ENCODE data around the gene ANTKMT.
"Not testable (repeated sequence)": the region's sequence is repeated elsewhere in the genome, so short reads cannot be mapped to it uniquely, and the experiment has no call there.

Gene ANTKMT

DNA sequence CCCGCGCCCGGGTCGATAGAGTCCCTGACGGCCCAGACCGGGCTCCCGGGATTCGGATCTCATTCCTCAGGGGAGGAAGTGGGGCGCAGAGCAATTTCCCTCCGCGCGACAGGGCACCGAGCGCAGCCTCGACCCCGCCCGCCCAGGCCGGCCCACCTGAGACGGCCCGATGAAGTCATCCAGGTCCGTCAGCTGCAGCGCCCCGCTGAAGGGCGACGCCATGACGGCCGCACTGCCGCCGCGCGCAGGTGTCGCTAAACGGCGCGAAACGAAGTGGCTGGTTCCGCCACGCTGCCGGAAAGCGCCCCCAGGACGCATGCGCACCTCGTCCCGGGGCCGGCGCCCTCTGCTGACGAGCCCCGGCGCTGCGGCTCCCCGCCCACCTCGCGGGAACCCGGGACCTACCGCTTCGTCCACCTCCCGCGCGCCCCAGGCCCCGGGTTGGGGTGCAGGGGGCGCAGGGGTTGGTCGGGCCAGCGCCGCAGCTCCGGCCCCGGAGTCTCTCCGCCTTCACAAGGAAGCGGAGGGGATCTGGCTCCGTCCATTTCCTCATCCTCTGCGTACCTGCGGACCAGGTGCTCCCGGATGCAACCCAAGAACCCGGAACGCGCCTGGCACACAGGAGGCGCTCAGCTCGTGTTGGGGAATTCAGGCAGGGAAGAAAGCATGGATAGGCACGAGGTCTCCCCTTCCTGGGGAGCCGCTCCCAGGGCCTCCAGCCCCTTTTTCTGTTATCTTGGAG is 20.0 kb downstream of the ANTKMT start, which contains the start of gene CIAO3:
TSS of gene CIAO3 (minus strand) at position 234 of the 742 bp plus-strand sequence. CDS start at position 222, 12 bp downstream.
- DNase-seq (ENCODE audit: low read depth in 2 of 2, low spot score in 1 of 2): peak; percentile 83 to 85

DNA sequence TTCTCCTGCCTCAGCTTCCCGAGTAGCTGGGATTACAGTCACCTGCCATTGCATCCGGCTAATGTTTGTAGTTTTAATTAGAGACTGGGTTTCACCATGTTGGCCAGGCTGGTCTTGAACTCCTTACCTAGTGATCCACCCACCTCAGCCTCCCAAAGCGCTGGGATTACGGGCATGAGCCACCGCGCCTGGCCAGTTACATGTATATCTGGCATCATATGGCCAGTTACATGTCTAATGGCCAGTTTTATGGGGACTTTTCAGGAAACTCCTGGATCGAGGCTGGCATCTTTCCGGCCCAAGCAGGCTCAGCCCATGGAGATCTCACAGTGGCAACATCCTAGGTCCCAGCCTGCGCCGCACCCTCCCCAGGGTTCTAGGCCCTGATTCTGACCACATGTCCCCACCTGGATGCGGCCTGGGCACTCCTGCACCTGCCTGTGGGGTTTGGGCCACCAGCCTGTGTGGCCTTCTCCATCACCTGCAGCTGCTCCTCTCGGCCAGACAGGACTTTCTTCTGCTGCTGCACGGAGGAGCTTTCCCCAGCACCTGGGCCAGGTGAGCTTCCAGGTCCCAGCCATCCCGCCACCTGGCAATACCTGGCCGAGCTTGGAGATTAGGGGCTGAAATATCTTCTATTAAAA is 21.2 kb downstream of the ANTKMT start:
- no peak for DNase-seq (ENCODE audit: low read depth in 2 of 2, low spot score in 1 of 2)

GRCh38 chr16:742894-743293 is 21.9 kb downstream of the ANTKMT start:
- not testable (repeated sequence) for DNase-seq (ENCODE audit: low read depth in 2 of 2, low spot score in 1 of 2)

DNA sequence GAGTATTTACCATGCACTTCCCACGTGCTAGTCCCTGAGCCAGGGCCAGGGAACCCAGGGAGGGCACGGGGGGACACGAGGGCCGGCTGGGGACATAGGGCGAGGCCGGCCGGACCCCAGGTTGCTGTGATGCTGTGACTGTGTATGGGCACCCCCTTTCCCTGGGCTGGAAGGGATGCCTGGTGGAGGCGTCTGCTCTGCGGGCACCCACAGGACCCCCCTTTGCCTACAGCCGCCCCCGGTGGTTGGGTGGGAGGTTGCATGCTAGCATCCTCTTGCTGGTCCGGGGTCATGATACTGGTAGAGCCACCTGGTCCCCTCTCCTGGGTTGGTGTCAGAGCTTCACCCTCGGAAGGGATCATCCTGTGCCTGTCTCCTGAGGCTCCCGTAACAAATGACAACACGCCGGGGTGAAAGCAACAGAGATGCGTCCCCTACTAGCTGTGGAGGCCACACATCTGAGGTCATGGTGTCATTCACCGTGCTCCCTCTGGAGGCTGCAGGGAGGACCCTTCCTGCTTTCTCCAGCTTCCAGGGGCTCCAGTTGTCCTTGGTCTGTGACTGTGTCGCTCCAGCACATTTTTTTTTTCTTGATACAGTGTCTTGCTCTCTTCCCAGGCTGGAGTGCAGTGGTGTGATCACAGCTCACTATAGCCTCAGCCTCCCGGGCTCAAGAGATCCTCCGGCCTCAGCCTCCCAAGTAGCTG is 23.0 kb downstream of the ANTKMT start:
- no peak for DNase-seq (ENCODE audit: low read depth in 2 of 2, low spot score in 1 of 2)

- DNase-seq (ENCODE audit: low read depth in 2 of 2, low spot score in 1 of 2): no peak
These were observed 24.8 kb downstream of the ANTKMT start for GRCh38 chr16:745739-746138.

DNA sequence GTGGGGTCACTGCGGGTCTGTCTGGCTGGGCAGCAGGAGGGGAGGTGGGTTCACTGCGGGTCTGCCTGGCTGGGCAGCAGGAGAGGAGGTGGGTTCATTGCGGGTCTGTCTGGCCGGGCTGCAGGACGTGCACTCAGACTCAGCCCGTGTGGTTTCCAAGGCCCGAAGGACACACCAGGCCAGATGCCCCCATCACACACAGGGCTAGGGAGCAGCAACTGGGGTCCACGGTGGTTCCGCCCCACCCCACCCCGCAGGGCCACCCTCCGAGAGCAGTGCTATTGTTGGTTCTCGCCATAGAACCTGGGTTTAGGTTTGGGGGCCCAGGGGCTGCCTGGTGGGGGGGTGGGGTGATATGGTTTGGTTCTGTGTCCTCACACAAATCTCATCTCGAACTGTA is 25.7 kb downstream of the ANTKMT start:
- DNase-seq (ENCODE audit: low read depth in 2 of 2, low spot score in 1 of 2): no peak

DNA sequence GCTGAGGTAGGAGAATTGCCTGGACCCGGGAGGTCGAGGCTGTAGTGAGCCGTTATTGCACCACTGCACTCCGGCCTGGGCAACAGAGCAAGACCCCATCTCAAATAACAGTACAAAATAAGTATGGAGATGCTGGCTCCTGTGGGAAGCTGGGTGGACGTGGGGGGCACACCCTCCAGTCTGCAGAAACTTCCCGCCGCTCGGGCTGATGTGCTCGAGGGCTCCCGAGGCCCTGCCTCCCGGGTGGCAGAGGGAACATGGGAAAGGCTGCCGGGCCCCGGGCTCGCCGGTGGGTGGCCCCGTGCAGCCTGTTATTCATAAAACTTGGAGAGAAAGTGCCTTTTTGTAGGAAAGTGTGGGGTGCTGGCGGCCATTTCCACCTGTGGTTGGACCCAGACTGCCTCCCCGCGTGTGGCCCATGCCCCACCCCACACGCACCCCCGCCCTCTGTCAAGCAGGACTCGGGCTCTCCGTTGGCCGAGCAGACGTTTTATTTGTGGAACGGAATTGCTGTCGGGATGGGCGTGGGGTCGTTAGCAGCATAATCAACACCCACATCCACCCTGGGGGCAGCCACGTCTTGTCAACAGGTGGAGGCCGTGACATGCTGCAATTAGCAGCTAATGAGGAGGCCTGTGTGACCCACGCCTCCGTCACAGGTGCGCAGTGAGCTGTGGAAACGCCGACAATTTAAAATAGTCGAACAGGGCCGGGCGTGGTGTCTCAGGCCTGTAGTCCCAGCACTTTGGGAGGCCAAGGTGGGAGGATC is 27.2 kb downstream of the ANTKMT start:
- no peak for DNase-seq (ENCODE audit: low read depth in 2 of 2, low spot score in 1 of 2)

DNA sequence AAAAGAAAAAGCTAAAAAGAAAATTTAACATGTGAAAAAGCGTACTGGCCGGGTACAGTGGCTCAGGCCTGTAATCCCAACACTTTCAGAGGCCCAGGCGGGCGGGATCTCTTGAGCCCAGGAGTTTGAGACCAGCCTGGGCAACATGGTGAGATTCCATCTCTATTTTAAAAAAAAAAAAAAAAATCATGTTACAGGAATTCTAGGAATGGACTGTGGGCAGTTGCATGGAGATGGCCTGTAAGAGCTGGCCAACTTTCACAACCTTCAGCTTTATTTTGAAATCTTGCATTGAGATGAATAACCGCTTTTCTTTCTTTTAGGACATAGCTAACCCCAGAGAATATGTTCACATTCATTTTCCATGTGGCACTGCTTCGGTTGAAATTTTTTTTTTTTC is 28.1 kb downstream of the ANTKMT start:
- no peak for DNase-seq (ENCODE audit: low read depth in 2 of 2, low spot score in 1 of 2)

DNA sequence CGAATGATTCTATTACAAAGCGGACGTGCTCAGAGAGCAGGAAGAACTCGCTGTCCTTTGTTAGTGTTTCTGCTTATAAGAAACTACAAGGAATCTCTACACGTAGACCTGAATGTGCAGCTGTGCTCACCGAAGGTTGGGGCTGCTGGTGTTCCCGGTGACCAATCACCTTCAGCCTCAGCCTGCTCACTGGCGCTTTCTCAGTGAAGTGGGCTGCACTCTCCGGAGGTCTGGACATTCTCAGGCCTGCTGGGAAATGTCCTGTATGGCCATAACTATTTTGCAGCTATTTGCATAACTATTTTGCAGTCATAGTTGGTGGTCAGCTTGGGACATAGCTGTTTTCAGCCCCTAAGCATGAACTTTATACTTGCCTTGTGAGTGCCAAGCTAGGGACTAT is 29.5 kb downstream of the ANTKMT start:
- no peak for DNase-seq (ENCODE audit: low read depth in 2 of 2, low spot score in 1 of 2)

DNA sequence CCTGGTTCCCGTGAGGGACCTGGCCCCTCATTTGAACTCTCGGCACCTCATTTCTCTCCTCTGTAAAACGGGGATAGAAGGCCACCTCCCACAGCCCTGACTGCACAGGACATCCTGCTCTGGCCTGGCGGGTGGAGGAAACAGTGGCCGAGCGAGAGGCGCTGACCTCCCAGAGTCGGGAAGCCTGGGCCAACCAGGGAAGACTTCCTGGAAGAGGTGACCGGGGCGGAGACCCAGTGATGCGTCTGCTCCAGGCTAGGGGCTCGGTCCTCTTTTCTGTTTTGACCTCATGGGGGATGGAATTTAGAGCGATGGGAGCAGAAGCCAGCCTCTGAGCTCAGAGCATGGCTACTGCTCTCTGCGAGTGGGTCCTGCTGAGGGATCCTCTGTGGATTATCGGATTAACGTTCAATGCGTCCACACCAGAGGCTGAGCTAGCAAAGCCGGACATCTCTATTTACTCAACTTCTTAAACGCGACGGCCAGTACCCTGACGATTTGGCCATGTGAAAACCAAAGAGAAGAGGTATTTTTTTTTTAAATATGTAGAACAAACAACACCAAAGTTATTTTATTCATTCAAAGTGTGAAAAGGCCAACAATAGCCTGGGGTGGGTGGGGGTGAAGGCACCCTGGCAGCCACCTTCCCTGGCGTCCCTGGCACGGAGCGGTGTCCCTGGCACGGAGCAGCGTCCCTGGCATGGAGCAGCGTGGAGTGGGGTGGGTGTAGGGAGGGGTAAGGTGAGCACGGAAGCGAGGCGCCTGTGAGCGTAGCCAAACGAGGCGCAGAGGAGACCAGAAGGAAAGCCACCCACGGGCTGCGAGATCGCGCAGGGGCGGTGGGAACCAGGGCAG is 30.4 kb downstream of the ANTKMT start:
- DNase-seq (ENCODE audit: low read depth in 2 of 2, low spot score in 1 of 2): no peak

- no peak for DNase-seq (ENCODE audit: low read depth in 2 of 2, low spot score in 1 of 2)
These were observed 31.0 kb downstream of the ANTKMT start for GRCh38 chr16:752007-752312.

DNA sequence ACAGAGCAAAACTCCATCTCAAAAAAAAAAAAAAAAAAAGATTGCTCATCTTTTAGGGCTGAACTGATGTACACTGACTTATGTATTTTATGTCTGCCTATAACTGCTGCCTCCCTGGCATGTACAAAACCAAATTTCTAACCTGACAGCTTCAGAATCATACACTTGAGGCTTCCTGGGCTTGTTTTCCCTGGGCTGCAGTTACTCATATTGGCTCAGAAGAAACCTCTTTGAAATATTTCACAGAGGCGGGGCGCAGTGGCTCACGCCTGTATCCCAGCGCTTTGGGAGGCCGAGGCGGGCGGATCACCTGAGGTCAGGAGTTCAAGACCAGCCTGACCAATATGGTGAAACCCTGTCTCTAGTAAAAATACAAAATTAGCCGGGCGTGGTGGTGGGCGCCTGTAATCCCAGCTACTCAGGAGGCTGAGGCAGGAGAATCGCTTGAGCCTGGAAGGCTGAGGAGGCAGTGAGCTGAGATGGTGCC is 33.2 kb downstream of the ANTKMT start:
- DNase-seq (ENCODE audit: low read depth in 2 of 2, low spot score in 1 of 2): not testable (repeated sequence)

DNA sequence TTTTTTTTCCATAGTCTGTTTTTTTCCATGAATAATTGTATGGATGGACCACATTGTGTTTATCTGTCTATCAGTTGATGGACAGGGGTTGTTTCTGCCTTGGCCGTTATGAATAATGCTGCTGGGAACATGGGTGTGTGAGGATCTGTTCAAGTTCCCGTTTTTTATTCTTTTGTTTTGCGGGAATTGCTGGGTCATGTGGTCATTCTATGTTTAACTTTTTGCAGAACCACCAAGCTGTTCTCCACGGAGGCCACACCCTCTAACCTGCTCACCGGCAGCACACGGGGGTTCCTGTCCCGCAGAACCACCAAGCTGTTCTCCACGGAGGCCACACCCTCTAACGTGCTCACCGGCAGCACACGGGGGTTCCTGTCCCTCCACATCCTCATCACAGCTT is 33.7 kb downstream of the ANTKMT start:
- DNase-seq (ENCODE audit: low read depth in 2 of 2, low spot score in 1 of 2): no peak

DNA sequence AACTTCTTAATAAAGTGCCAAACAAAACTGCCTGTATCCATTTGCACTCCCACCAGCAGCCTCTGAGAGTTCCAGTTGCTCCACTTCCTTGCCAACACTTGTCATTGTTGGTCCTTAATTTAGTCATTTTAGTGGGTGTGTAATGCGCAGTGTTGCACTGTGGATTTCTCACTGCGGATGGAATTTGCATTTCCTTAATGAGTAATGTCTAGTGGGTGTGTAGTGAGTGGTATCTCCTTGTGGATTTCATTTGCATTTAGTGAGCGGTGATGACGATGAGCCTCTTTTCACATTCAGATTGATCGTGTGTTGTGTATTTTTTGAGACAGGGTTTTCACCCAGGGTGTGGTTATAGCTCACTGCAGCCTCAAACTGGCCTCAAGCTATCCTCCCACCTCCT is 35.5 kb downstream of the ANTKMT start:
- no peak for DNase-seq (ENCODE audit: low read depth in 2 of 2, low spot score in 1 of 2)

- DNase-seq (ENCODE audit: low read depth in 2 of 2, low spot score in 1 of 2): no peak
These were observed 38.4 kb downstream of the ANTKMT start for GRCh38 chr16:759110-759910.

DNA sequence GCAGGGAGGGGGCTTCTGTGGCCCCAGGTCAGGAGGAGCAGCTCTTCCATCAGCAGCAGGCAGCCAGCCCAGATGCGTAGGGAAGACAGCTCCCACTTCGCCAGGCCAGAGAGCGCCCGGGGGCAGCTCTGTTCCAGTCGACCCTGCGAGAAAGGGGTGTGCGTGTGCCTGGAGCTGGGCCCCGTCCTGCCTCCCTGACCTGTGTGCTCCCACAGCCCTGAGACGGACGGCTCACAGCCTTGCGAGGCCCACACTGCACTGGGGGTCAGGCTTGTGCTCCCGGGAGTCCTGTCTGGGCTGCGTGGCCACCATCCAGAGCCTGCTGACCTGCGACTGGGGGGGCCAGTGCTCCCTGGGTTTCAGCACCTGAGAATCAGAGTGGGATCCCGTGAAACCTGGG is 39.1 kb downstream of the ANTKMT start:
- no peak for DNase-seq (ENCODE audit: low read depth in 2 of 2, low spot score in 1 of 2)

DNA sequence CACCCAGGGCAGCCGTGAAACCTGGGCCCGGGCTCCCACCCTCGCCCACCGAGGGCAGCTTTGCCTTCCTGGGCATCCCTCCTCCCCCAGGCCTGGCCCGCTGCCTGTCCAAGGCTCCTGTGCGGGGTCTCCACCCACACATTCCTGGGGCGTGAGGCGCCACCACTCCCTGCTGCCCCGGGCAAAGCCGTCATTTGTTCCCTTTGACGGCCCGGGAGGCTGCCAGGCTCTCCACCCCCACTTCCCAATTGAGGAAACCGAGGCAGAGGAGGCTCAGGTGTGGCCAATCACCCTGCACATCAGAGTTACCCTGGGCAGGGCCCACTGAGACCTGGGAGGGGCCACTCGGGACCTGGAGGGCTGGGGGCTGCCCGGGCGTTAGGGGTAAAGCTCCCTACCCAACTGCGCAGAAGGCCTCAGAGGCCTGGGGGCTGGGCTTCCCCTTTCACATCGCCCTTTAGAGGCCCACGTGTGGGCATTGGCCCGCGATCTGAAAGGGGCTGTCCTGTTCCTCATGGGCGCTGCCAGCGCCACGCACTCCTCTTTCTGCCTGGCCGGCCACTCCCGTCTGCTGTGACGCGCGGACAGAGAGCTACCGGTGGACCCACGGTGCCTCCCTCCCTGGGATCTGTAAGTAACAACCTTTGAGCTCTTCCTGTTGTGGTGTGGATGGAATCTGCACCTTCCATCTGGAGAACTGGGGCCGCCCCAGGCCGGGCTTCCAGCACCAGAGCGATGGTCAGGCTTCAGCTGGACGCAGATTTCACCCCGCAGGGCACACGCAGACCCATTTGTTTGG is 39.8 kb downstream of the ANTKMT start, which contains the start of gene MSLN:
TSS of gene MSLN (plus strand) at position 190 of the 799 bp plus-strand sequence. CDS start 1,947 bp downstream, outside the sequence.
- no peak for DNase-seq (ENCODE audit: low read depth in 2 of 2, low spot score in 1 of 2)

- DNase-seq (ENCODE audit: low read depth in 2 of 2, low spot score in 1 of 2): no peak
These were observed 40.9 kb downstream of the ANTKMT start for GRCh38 chr16:761625-762513.

Measured in stimulated activated CD8-positive, alpha-beta memory T cell treated with anti-CD3 and anti-CD28 coated beads, Interleukin-4, amount 100 ng/mL, for 4 hours (primary cell).